ENCODE measurements around the gene PNN. TPM values are rescaled to one million over a fixed set of nuclear protein-coding genes. Genes with fewer than 3 reads are reported as not detected.
"Not testable (repeated sequence)": the region's sequence is repeated elsewhere in the genome, so short reads cannot be mapped to it uniquely, and the experiment has no call there.

The PNN gene
- total RNA-seq, 2 donors from 2014 or later: 27.1 to 31.2 TPM

- intact Hi-C loops (cut with DNase I): no loop called here
- DNase-seq (no peak), ATAC-seq (no peak)
These were observed 42.3 kb downstream of the PNN start for GRCh38 chr14:39217214-39217879.

- intact Hi-C loops (cut with DNase I): no loop called here
- DNase-seq (no peak), ATAC-seq (no peak)
These were observed 43.2 kb downstream of the PNN start for GRCh38 chr14:39218171-39218769.

- intact Hi-C loops (cut with DNase I): no loop called here
- ATAC-seq (no peak), DNase-seq (no peak)
These were observed 44.0 kb downstream of the PNN start for GRCh38 chr14:39219075-39219499.

- intact Hi-C loops (cut with DNase I); DNase-seq; ATAC-seq: not testable (repeated sequence)
These were observed 45.4 kb downstream of the PNN start for GRCh38 chr14:39220473-39220872.

GRCh38 chr14:39228044-39228443, 53.0 kb downstream of the PNN start:
- DNase-seq (no peak), ATAC-seq (no peak)
- intact Hi-C loops (cut with DNase I): no loop called here

- ATAC-seq: no peak
- no peak for DNase-seq
- intact Hi-C loops (cut with DNase I): no loop called here
These were observed 53.6 kb downstream of the PNN start for GRCh38 chr14:39228509-39229221.

- ATAC-seq (no peak), DNase-seq (no peak)
- intact Hi-C loops (cut with DNase I): no loop called here
These were observed 54.1 kb downstream of the PNN start for GRCh38 chr14:39229222-39229543.

GRCh38 chr14:39229601-39230110, 54.6 kb downstream of the PNN start:
- ATAC-seq: no peak
- DNase-seq: no peak
- intact Hi-C loops (cut with DNase I): no loop called here

GRCh38 chr14:39230416-39231035, 55.5 kb downstream of the PNN start:
- no peak for DNase-seq
- ATAC-seq: no peak
- intact Hi-C loops (cut with DNase I): no loop called here

- intact Hi-C loops (cut with DNase I); DNase-seq: not testable (repeated sequence)
- peak in 1 of 2 donors; percentile 53 for ATAC-seq
These were observed 56.9 kb downstream of the PNN start for GRCh38 chr14:39231751-39232553.

Other genes with a start within 250 kb of the PNN start
- gene SEC23A, start 72.0 kb upstream of the PNN start, total RNA-seq: 100 to 1,000 TPM in 1 of 2 donors, 10 to 100 TPM in 1; 87.1 to 140 TPM
- gene GEMIN2, start 60.9 kb upstream of the PNN start, total RNA-seq: 1 to 10 TPM; 5.4 to 9.1 TPM
- gene TRAPPC6B, start 4.9 kb upstream of the PNN start, total RNA-seq: 10 to 100 TPM; 21.1 to 25.0 TPM
- gene MIA2, start 58.7 kb downstream of the PNN start, total RNA-seq: 10 to 100 TPM; 16.9 to 20.2 TPM